Ammon's horn (tissue), 1 donor: ENCODE data around the gene SLC2A14.
"Not testable (repeated sequence)": the region's sequence is repeated elsewhere in the genome, so short reads cannot be mapped to it uniquely, and the experiment has no call there.

Experiments used
- DNase-seq: peaks from one replicate; pipeline ENCODE4 v3.0.0-alpha.2; 2016; ENCODE audit warnings: low spot score

Gene SLC2A14

DNA sequence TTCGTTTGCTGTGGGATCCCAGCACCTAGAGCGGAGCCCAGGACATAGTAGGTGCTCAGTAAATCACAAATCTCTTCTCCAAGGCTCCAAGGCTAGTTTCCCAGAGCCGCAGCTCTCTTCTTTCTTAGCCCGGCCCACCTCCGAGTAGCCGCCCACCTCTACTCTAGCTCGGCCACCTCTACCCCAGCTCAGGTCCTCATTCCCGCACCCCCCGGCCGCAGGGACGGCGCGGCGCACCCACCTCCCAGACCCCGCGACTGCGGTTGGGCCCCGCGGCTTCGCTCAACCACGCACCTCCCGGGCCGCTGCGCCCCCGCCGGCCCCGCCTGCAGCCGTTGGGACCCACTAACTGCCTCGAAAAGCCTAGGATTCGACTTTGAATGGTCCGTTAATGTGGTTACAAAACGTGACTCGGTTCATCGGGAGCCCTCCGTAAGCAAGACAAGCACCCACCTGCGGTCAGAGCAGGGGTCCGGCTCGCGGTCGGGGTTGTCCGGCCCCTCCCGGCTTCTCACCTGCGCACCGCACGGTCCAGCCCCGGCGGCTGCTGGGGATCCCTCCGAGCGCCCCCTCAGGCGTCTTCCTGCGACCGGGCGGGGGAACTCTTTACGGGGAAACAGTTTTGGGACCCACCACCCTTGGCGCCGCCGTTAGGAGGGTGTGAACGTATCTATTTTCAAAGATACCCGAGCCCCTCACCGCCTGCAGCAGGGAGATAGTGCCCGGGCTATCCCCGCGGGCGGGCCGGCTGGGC, at the start of gene SLC2A14:
SLC2A14 (minus strand) TSS at position 350 of the 754 bp plus-strand sequence. CDS start 3,035 bp downstream, outside the sequence.
- no peak for DNase-seq

DNA sequence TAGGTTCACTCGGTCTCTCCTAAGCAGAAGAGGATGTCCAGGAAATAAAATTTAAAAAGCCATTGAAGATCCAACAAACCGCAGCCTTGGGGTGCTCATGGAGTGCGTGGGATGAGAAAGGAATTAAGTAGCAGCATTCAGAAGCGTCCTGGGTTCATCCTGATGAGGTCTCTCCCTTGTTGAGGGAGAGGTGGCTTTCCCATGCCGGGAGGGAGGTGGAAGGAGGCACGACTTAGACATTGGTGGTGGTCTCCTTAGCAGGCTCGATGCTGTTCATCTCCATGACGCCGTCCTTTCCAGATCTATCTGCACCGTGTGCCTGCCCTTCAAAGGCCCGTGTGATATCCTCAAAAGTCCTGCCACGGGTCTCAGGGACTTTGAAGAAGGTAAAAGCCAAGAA, 48.5 kb upstream of the SLC2A14 start:
- DNase-seq = not testable (repeated sequence)

DNA sequence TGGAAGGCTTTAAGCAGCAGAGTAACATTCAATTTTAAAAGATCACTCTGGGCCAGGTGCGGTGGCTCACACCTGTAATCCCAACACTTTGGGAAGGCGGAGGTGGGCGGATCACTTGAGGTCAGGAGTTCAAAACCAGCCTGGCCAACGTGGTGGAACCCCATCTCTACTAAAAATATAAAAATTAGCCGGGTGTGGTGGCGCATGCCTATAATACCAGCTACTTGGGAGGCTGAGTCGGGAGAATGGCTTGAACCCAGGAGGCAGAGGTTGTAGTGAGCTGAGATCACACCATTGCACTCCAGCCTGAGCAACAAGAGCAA, 45.5 kb upstream of the SLC2A14 start:
- DNase-seq = not testable (repeated sequence)

DNA sequence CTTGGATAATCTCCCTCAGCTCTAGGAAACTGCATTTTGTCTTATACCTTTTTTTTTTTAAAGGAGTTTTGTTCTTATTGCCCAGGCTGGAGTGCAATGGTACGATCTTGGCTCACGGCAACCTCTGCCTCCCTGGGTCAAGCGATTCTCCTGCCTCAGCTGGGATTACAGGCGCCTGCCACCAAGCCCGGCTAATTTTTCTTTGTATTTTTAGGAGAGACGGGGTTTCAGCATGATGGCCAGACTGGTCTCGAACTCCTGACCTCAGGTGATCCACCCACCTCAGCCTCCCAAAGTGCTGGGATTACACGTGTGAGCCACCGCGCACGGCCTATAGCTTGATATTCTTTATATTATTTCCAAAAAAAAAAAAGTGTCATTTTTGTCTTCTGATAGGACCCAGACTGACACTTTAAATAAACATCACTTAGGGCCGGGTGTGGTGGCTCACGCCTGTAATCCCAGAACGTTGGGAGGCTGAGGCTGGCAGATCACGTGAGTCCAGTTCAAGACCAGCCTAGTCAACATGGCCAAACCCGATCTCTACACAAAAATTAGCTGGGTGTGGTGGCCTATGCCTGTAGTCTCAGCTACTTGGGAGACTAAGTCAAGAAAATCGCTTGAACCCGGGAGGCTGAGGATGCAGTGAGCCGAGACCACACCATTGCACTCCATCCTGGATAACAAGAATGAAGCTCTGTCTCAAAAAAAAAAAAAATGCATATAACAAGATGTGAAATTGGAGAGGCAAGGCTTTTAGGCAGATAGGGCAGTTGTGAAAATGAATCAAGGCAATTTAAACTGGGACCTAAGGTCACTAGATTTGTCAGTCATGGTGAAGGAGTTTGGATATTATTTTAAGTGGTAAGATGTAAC, 44.9 kb upstream of the SLC2A14 start:
- DNase-seq = no peak

DNA sequence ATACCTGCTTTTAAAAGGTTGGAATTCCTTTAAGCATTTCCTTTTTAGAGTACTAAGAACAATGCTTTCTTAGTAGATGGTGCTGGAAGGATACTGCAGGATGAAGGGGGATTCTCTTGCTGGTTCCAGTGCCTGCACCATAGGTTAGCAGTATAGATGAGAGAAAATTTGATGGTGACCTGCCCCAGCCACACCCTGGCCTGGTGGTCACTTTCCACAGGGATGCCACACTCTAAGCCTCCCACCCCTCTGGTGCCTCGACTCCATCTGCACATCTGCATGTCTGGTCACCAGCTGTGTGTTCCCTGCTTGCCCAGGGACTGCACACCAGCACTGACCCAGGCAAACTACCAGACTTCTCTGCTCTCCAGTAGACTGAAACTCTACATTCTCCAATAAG, 44.2 kb upstream of the SLC2A14 start:
- DNase-seq = no peak

DNA sequence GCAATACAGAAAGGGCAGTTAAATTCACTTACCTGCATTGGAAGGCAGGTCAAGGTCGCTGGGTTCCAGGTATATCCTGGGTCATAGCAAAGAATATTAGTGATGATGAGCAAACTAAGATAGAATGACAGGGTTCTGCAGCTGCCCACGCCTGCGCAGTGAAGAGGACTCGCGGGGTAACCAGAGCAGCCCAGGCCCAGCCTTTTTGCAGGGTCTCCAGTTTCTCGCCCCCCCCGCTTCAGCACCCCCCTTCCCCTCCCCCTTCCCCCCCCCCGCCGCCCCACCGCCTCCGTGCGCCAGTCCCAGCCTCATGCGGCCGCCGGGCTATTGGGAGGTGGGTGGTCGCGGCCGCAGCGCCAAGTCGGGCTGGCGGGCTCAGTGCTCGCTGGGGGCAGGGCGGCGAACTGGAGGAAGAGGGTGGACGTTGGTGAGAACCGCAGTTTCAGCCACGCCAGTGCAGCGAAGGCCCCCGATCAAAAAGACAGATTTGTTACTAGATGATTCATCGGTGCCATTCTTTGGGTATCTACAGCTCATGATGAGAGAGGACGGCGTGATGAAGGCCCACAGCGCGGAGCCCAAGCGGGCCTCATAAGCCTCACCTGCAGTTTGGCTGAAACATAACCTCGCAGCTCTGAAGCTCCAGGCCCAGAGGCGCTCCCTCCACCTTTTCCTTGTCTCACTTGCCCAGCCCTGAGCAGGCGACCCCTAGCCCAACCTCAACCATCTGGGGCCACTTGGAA, 43.1 kb upstream of the SLC2A14 start:
- DNase-seq = no peak

DNA sequence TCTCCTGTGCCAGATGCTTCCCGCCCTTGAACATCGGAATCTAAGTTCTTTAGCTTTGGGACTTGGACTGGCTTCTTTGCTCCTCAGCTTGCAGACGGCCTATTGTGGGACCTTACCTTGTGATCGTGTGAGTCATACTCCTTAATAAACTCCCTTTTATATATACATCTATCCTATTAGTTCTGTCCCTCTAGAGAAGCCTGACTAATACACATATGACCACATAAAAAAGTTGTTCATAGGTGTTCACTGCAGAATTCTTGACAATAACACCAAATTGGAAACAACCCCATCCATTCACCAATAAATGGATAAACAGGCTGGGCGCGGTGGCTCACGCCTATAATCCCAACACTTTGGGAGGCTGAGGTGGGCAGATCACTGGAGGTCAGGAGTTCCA, 37.4 kb upstream of the SLC2A14 start:
- not testable (repeated sequence) for DNase-seq

DNA sequence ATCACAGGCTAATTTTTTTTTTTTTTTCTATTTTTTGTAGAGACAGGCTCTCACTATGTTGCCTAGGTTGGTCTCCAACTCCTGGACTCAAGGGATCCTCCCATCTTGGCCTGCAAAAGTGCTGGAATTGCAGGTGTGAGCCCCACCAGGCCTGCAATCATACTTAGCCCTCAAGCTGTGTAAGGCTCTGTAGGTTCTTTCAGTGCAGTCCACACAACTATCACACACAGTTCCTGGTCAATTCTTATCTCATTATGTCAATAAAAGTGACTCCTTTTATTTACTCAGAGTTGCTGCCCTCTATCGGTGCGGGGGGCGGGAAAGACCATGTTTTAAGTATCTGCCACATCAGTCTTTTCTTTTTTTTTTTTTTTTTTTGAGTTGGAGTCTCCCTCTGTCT, 34.3 kb upstream of the SLC2A14 start:
- DNase-seq = no peak

- DNase-seq = not testable (repeated sequence)
Measured at GRCh38 chr12:7906303-7906702, 33.6 kb upstream of the SLC2A14 start.

- DNase-seq = not testable (repeated sequence)
Measured at GRCh38 chr12:7905600-7906125, 32.9 kb upstream of the SLC2A14 start.

DNA sequence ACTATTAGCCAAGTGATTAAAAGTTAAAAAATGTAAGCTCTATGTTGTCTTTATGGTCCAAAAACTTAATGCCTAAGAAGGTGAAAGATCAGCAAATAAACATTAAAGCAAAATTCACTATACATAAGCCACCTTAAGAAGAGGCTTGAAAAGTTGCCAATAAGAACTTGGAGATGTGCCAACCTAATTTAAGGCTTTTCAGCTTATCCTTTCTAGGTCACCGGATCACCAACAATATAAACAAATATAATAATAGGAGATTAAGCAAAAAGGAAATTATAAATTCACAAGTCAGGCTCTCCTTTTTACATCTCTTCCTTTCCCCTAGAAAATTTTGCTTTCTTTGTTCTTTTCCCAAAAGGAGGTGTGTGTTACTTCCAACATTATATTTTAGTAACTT, 32.4 kb upstream of the SLC2A14 start:
- no peak for DNase-seq

DNA sequence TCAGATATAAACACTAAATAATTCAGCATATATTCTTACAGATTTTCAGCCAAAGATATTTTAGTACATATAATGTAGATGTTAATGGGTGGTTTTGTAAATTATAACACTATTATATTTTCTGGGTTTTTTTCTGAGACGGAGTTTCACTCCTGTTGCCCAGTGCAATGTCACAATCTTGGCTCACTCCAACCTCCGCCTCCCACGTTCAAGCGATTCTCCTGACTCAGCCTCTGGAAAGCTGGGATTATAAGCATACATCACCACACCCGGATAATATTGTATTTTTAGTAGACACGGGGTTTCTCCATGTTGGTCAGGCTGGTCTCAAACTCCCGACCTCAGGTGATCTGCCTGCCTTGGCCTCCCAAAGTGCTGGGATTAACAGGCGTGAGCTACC, 29.7 kb upstream of the SLC2A14 start:
- DNase-seq = not testable (repeated sequence)

DNA sequence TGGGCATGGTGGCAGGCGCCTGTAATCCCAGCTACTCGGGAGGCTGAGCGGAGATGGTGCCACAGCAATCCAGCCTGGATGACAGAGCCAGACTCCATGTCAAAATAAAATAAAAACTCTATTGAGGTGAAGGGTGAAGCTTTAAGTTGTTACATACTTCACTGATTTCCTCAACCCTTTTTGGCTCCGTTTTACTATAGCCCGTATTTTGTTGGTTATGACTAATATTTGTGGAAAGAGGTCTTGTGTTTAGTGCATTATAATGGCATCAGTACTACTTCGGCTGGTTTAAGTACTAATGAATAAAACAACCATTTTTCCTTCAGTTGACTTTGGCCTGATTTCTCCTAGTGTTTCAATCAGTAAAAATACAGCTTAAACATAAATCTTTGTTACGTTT, 27.0 kb upstream of the SLC2A14 start:
- no peak for DNase-seq

DNA sequence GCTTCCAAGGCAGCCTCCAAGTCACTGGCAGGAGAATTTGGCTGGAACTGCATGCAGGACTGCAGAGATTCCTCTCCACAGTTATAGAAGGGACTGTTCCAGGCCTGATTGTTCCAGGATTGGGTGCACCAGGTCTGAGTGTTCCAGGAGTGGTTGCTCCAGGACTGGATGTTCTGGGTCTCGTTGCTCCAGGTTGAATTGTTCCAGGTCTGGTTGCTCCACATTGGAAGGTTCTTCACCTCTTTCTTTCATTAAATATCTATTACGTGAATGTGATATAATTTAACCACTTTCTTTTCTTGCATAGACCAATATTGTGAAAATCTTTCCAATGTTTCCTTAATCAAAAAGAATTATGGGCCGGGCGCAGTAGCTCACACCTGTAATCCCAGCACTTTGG, 24.0 kb upstream of the SLC2A14 start:
- DNase-seq = not testable (repeated sequence)

GRCh38 chr12:7892186-7892980, 19.7 kb upstream of the SLC2A14 start:
- DNase-seq = no peak

DNA sequence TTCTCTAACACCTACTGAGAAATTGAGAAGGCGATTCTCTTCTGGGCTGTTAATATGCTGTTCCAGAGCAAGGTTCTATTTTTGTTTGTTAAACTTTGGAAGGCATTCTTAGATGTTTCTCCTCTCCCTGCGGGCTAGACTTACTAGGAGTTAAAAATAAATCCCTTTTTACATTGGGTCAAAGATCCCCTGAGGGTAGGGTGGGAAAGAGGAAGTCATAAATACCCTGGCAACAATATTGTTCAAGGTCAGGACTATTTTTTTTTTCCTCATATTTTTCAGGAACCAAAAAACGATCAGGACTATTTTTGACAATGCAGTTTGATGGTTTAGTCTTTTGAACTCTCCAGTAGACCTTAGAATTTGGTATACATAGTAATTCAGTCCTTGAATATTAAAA, 12.0 kb upstream of the SLC2A14 start:
- DNase-seq = no peak

DNA sequence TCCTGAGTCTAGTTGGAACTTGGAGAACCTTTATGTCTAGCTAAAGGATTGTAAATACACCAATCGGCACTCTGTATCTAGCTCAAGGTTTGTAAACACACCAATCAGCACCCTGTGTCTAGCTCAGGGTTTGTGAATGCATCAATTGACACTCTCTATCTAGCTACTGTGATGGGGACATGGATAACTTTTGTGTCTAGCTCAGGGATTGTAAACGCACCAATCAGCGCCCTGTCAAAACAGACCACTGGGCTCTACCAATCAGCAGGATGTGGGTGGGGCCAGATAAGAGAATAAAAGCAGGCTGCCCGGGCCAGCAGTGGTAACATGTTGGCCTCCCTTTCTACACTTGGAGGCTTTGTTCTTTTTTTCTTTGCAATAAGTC, 9.0 kb upstream of the SLC2A14 start:
- DNase-seq = not testable (repeated sequence)

DNA sequence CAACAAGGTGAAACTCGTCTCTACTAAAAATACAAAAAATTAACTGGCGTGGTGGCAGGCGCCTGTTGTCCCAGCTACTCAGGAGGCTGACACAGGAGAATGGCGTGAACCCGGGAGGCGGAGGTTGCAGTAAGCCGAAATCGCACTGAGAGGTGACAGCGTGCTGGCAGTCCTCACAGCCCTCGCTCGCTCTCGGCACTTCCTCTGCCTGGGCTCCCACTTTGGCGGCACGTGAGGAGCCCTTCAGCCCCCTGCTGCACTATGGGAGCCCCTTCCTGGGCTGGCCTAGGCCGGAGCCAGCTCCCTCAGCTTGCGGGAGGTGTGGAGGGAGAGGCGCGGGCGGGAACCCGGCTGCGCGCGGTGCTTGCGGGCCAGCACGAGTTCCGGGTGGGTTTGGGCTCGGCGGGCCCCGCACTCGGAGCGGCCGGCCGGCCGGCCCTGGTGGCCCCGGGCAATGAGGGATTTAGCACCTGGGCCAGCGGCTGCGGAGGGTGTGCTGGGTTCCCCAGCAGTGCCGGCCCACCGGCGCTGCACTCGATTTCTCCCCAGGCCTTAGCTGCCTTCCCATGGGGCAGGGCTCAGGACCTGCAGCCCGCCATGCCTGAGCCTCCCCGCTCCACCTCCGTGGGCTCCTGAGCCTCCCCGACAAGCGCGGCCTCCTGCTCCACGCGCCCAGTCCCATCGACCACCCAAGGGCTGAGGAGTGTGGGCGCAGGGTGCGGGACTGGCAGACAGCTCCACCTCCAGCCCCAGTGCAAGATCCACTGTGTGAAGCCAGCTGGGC, 8.4 kb upstream of the SLC2A14 start:
- not testable (repeated sequence) for DNase-seq

DNA sequence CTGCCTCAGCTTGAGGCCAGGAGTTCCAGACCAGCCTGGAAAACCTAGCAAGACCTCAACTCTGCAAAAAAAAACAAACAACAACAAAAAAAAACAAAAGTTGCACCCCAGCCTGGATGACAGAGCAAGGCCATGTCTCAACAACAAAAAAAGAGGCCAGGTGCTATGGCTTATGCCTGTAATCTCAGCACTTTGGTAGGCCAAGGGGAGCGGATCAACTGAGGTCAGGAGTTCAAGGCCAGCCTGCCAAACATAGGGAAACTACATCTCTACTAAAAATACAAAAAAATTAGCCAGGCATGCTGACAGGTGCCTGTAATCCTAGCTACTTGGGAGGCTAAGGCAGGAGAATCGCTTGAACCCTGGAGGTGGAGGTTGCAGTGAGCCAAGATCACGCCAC, 6.5 kb upstream of the SLC2A14 start:
- DNase-seq = no peak

GRCh38 chr12:7877420-7877819, 4.7 kb upstream of the SLC2A14 start:
- DNase-seq = no peak

DNA sequence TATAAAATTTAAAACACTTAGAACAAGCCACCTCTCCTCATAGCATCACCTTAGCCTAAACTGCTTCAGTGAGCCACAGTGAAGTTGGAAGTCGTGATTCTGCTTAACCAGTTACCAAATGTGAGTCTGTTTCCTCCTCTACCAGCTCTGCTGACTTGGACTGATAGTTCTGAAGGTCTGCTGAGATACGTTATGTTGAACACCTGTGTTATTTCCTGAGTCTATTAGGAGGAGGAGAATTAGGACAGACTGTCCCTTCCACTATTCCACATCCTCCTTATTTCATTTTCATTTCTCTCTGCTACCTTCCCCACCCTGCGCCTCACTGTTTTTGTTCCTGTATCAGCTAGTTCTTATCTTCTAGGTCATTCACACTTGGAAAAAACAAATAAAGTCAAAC, 2.4 kb downstream of the SLC2A14 start:
- no peak for DNase-seq
